Vagina (tissue), 2 donors: ENCODE data around the gene ENO3. TPM values are rescaled to one million over a fixed set of nuclear protein-coding genes. Genes with fewer than 3 reads are reported as not detected.

Source experiments
- DNase-seq, 2 donors: peaks; one replicate each; pipeline ENCODE4 v3.0.0-alpha.2; 2017; ENCODE audit errors: extremely low spot score in 2 of 2
- H3K27ac ChIP-seq: fragments of 200-600 bp; sonication (generic); one replicate; pipeline ENCODE4 v1.5.1; 2019
- H3K27me3 ChIP-seq: fragments of 200-600 bp; sonication (generic); one replicate; pipeline ENCODE4 v1.5.1; 2019
- H3K36me3 ChIP-seq, 2 donors: fragments of 200-600 bp; sonication (generic); one replicate each; pipeline ENCODE4 v1.5.1; 2017 to 2019
- H3K4me1 ChIP-seq: fragments of 200-600 bp; sonication (generic); one replicate; pipeline ENCODE4 v1.5.1; 2019
- H3K4me3 ChIP-seq, 2 donors: fragments of 200-600 bp; sonication (generic); 1 replicate in 1 of 2; 2 replicates in 1 of 2; pipeline ENCODE4 v1.5.1; 2016 to 2019
- H3K9me3 ChIP-seq: fragments of 200-600 bp; sonication (generic); one replicate; pipeline ENCODE4 v1.5.1; 2019
- POLR2A ChIP-seq, 2 donors: fragments of 450-650 bp; IDR thresholded peaks; one replicate each; pipeline ENCODE4 v1.6.1; 2017; ENCODE audit warnings: antibody characterized with exemption in 2 of 2, mild to moderate bottlenecking in 2 of 2, moderate library complexity in 2 of 2
- POLR2AphosphoS5 ChIP-seq, 2 donors: sonication (generic); formaldehyde crosslinking; IDR thresholded peaks; one replicate each; pipeline ENCODE4 v1.9.0; 2017; ENCODE audit warnings: antibody characterized with exemption in 2 of 2, mild to moderate bottlenecking in 2 of 2, low read depth in 1 of 2; ENCODE audit not compliant: insufficient read depth in 1 of 2
- intact Hi-C: fragments of 100-400 bp; cut with DNase I; formaldehyde crosslinking; loops from one replicate; pipeline ENCODE4 v1.15.1; 2023
- total RNA-seq: library from RNA; depleted of rRNA; stranded (reverse); fragments of >200 nt; gene quantifications from one replicate; pipeline ENCODE4 v1.2.3, GENCODE V29; 2016
- TF ChIP-seq, protein P1 (sequence below), 3 experiments: fragments of 450-650 bp in 2 of 3; fragments of 200-600 bp in 1 of 3; sonication (generic) in 1 of 3; IDR thresholded peaks; one replicate each; pipeline ENCODE4 v1.5.1; 2017 to 2019; ENCODE audit warnings: antibody characterized with exemption in 3 of 3, mild to moderate bottlenecking in 2 of 3, moderate library complexity in 2 of 3

Gene ENO3
- total RNA-seq, 1 donor from 2014 or later, result 5.6 TPM

- peaks cover 0 to 14% of the 10 kb centered on the region in 2 donors for H3K36me3 ChIP-seq
- no peaks in the 10 kb centered on the region for H3K27me3 ChIP-seq
- H3K9me3 ChIP-seq, result no peaks in the 10 kb centered on the region
- intact Hi-C loops, result no loop called here
- H3K27ac ChIP-seq, result no peak overlapping the region
- H3K4me3 ChIP-seq, result no peak overlapping the region
- peaks cover 10% of the 10 kb centered on the region for H3K4me1 ChIP-seq
- no peak for TF ChIP-seq POLR2A (IDR thresholded peaks at IDR 0.05)
- TF ChIP-seq, protein P1, sequence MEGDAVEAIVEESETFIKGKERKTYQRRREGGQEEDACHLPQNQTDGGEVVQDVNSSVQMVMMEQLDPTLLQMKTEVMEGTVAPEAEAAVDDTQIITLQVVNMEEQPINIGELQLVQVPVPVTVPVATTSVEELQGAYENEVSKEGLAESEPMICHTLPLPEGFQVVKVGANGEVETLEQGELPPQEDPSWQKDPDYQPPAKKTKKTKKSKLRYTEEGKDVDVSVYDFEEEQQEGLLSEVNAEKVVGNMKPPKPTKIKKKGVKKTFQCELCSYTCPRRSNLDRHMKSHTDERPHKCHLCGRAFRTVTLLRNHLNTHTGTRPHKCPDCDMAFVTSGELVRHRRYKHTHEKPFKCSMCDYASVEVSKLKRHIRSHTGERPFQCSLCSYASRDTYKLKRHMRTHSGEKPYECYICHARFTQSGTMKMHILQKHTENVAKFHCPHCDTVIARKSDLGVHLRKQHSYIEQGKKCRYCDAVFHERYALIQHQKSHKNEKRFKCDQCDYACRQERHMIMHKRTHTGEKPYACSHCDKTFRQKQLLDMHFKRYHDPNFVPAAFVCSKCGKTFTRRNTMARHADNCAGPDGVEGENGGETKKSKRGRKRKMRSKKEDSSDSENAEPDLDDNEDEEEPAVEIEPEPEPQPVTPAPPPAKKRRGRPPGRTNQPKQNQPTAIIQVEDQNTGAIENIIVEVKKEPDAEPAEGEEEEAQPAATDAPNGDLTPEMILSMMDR (IDR thresholded peaks at IDR 0.05), result no peak
- TF ChIP-seq POLR2AphosphoS5 (IDR thresholded peaks at IDR 0.05; ENCODE audit: insufficient read depth in 1 of 2, low read depth in 1 of 2), result no peak
- no peak for DNase-seq
These were observed 18.2 kb upstream of the ENO3 start for GRCh38 chr17:4932756-4933155.

- TF ChIP-seq POLR2AphosphoS5 (IDR thresholded peaks at IDR 0.05; ENCODE audit: insufficient read depth in 1 of 2, low read depth in 1 of 2) (no peak), POLR2A (IDR thresholded peaks at IDR 0.05) (no peak)
- TF ChIP-seq, protein P1 (IDR thresholded peaks at IDR 0.05), result no peak
- peaks cover 0 to 20% of the 10 kb centered on the region in 2 donors for H3K36me3 ChIP-seq
- DNase-seq, result no peak
- H3K4me3 ChIP-seq, result no peak overlapping the region
- intact Hi-C loops, result no loop called here
- no peaks in the 10 kb centered on the region for H3K9me3 ChIP-seq
- H3K27ac ChIP-seq, result no peak overlapping the region
- no peaks in the 10 kb centered on the region for H3K27me3 ChIP-seq
- peaks cover 19% of the 10 kb centered on the region for H3K4me1 ChIP-seq
These were observed 17.3 kb upstream of the ENO3 start for GRCh38 chr17:4933646-4934045.

DNA sequence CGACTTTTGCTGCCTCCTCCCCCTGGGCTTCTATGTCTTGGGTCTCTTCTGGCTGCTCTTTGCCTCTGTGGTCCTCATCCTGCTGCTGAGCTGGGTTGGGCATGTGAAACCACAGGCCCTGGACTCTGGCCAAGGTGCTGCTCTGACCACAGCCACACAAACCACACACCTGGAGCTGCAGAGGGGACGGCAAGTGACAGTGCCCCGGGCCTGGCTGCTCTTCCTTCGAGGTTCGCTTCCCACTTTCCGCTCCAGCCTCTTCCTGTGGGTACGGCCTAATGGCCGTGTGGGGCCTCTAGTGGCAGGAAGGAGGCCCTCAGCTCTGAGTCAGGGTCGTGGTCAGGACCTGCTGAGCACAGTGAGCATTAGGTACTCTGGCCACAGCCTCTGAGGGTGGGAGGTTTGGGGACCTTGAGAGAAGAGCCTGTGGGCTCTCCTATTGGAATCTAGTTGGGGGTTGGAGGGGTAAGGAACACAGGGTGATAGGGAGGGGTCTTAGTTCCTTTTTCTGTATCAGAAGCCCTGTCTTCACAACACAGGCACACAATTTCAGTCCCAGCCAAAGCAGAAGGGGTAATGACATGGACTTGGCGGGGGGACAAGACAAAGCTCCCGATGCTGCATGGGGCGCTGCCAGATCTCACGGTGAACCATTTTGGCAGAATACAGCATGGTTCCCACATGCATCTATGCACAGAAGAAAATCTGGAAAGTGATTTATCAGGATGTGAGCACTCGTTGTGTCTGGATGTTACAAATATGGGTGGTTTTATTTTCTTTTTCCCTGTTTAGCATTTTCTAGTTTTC is 16.5 kb upstream of the ENO3 start:
- no peak for TF ChIP-seq POLR2A (IDR thresholded peaks at IDR 0.05)
- no peak overlapping the region for H3K27ac ChIP-seq
- peaks cover 0 to 20% of the 10 kb centered on the region in 2 donors for H3K36me3 ChIP-seq
- intact Hi-C loops, result no loop called here
- no peaks in the 10 kb centered on the region for H3K27me3 ChIP-seq
- H3K4me3 ChIP-seq, result no peak overlapping the region
- H3K4me1 ChIP-seq, result peaks cover 27% of the 10 kb centered on the region
- no peak for DNase-seq
- no peaks in the 10 kb centered on the region for H3K9me3 ChIP-seq

- Histone ChIP-seq H3K27ac (no peak overlapping the region), H3K27me3 (no peaks in the 10 kb centered on the region), H3K36me3 (peaks cover 0 to 20% of the 10 kb centered on the region in 2 donors), H3K4me1 (peaks cover 28% of the 10 kb centered on the region), H3K4me3 (no peak overlapping the region), H3K9me3 (no peaks in the 10 kb centered on the region)
- intact Hi-C loops, result no loop called here
- TF ChIP-seq POLR2AphosphoS5 (IDR thresholded peaks at IDR 0.05; ENCODE audit: insufficient read depth in 1 of 2, low read depth in 1 of 2) (no peak), POLR2A (IDR thresholded peaks at IDR 0.05) (no peak)
- TF ChIP-seq, protein P1 (IDR thresholded peaks at IDR 0.05), result no peak
- no peak for DNase-seq
These were observed 15.3 kb upstream of the ENO3 start for GRCh38 chr17:4935650-4936049.

DNA sequence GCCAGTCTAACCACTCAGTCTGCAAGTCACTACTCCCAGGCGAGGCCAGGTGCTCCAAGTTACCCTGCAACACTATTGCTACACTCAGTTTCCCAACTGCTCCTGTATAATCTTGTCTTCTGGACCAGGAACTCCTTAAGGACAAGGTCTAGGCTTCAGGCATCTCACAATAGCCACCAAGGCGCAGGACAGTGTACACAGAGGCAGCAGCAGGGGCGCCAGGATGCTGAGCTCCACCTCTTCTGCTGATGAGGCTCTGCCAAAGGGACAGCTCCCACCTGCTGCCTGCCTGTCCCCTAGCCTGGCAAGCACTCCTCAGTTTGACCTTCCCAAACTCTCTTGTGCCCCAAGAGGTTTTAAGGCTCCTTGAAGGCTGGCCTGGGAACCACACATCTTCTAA is 14.5 kb upstream of the ENO3 start:
- TF ChIP-seq, protein P1 (IDR thresholded peaks at IDR 0.05), result no peak
- TF ChIP-seq POLR2A (IDR thresholded peaks at IDR 0.05), result no peak
- TF ChIP-seq POLR2AphosphoS5 (IDR thresholded peaks at IDR 0.05; ENCODE audit: insufficient read depth in 1 of 2, low read depth in 1 of 2), result no peak
- peaks cover 36% of the 10 kb centered on the region for H3K4me1 ChIP-seq
- no peak for DNase-seq
- no peak overlapping the region for H3K4me3 ChIP-seq
- no peaks in the 10 kb centered on the region for H3K9me3 ChIP-seq
- H3K27me3 ChIP-seq, result no peaks in the 10 kb centered on the region
- intact Hi-C loops, result no loop called here
- H3K36me3 ChIP-seq, result peaks cover 0 to 20% of the 10 kb centered on the region in 2 donors
- H3K27ac ChIP-seq, result no peak overlapping the region
